GM06990 (cell line): ENCODE results near the gene COG1.

Experiments
- DNase-seq: peaks from one replicate; pipeline ENCODE4 v3.0.0-alpha.2; 2011; ENCODE audit not compliant: insufficient read length; ENCODE audit errors: extremely low read depth
- H3K27me3 ChIP-seq: replicated peaks from 2 replicates; pipeline ENCODE4 v1.6.0; 2011; ENCODE audit warnings: low read length; ENCODE audit not compliant: control insufficient read depth, insufficient read depth
- H3K36me3 ChIP-seq: 2 replicates; pipeline ENCODE4 v1.5.1; 2011; ENCODE audit warnings: low read length; ENCODE audit not compliant: control insufficient read depth, insufficient read depth
- H3K4me3 ChIP-seq: replicated peaks from 2 replicates; pipeline ENCODE4 v1.5.1; 2011; ENCODE audit warnings: low read depth, mild to moderate bottlenecking, control low read depth, low read length
- CTCF ChIP-seq: IDR thresholded peaks from 2 replicates; pipeline ENCODE4 v1.5.1; 2011; ENCODE audit warnings: low read length, control low read depth, mild to moderate bottlenecking, inconsistent platforms; ENCODE audit not compliant: insufficient read depth, poor library complexity, severe bottlenecking

Gene COG1

GRCh38 chr17:73188011-73188410, 4.8 kb upstream of the COG1 start:
- no peak for TF ChIP-seq CTCF
- H3K4me3 ChIP-seq = no peak overlapping the region
- no peaks in the 10 kb centered on the region for H3K27me3 ChIP-seq
- no peaks in the 10 kb centered on the region for H3K36me3 ChIP-seq
- DNase-seq = no peak

GRCh38 chr17:73189417-73190099, 3.3 kb upstream of the COG1 start:
- Histone ChIP-seq H3K36me3 (no peaks in the 10 kb centered on the region), H3K27me3 (no peaks in the 10 kb centered on the region), H3K4me3 (no peak overlapping the region)
- no peak for DNase-seq
- TF ChIP-seq CTCF = peak; percentile 44

- no peak for DNase-seq
- Histone ChIP-seq H3K4me3 (peak overlapping the region; percentile 68), H3K27me3 (no peaks in the 10 kb centered on the region), H3K36me3 (peaks cover 2% of the 10 kb centered on the region)
- TF ChIP-seq CTCF = peak; percentile 82
Measured at GRCh38 chr17:73191443-73192205, 1.2 kb upstream of the COG1 start.

- Histone ChIP-seq H3K27me3 (no peaks in the 10 kb centered on the region), H3K4me3 (peak overlapping the region; percentile 68), H3K36me3 (peaks cover 5% of the 10 kb centered on the region)
- peak; percentile 88 for DNase-seq
- no peak for TF ChIP-seq CTCF
Measured at GRCh38 chr17:73192206-73192893, 505 bp upstream of the COG1 start.

- H3K4me3 ChIP-seq = no peak overlapping the region
- no peak for DNase-seq
- no peak for TF ChIP-seq CTCF
- H3K27me3 ChIP-seq = no peaks in the 10 kb centered on the region
- H3K36me3 ChIP-seq = peaks cover 14% of the 10 kb centered on the region
Measured at GRCh38 chr17:73194514-73195222, 1.8 kb downstream of the COG1 start.
